K562 (cell line): ENCODE results near the gene MRGPRX3. TPM values are rescaled to one million over a fixed set of nuclear protein-coding genes. Genes with fewer than 3 reads are reported as not detected.

Source experiments
- CHD2 ChIP-seq: IDR thresholded peaks from 2 replicates; pipeline ENCODE4 v1.6.1; 2011; ENCODE audit warnings: low read depth, low read length
- CXXC5 ChIP-seq: fragments of 250-450 bp; sonication (Bioruptor Pico); IDR thresholded peaks from 2 replicates; pipeline ENCODE4 v1.8.0; 2022; ENCODE audit warnings: inconsistent platforms, mild to moderate bottlenecking, moderate library complexity
- DACH1 ChIP-seq: fragments of 450-650 bp; IDR thresholded peaks from 2 replicates; pipeline ENCODE4 v1.6.1; 2018; ENCODE audit not compliant: partially characterized antibody
- EGR1 ChIP-seq: fragments of 450-650 bp; conservative IDR thresholded peaks from 2 replicates; pipeline ENCODE4 v1.6.1; 2017; ENCODE audit warnings: mild to moderate bottlenecking
- EP400 ChIP-seq: fragments of 450-650 bp; IDR thresholded peaks from 2 replicates; pipeline ENCODE4 v1.6.1; 2017; ENCODE audit warnings: antibody characterized with exemption, mild to moderate bottlenecking, moderate library complexity
- EZH2 ChIP-seq: IDR thresholded peaks from 2 replicates; pipeline ENCODE4 v1.6.1; 2012; ENCODE audit warnings: low read depth, mild to moderate bottlenecking, inconsistent platforms, low read length, borderline replicate concordance
- FIP1L1 ChIP-seq: fragments of 200-400 bp; formaldehyde crosslinking; IDR thresholded peaks from 2 replicates; pipeline ENCODE4 v1.6.1; 2018; ENCODE audit warnings: mild to moderate bottlenecking, low read depth, low read length; ENCODE audit not compliant: poor library complexity, severe bottlenecking
- GATAD2B ChIP-seq: fragments of 450-650 bp; IDR thresholded peaks from 2 replicates; pipeline ENCODE4 v1.6.1; 2017; ENCODE audit warnings: mild to moderate bottlenecking, borderline replicate concordance
- MNT ChIP-seq, 2 experiments: fragments of 450-650 bp; conservative IDR thresholded peaks; 2 replicates each; pipeline ENCODE4 v1.6.1; 2017; ENCODE audit warnings: mild to moderate bottlenecking in 2 of 2, moderate library complexity in 2 of 2
- NFE2L1 ChIP-seq: fragments of 450-650 bp; IDR thresholded peaks from 2 replicates; pipeline ENCODE4 v1.6.1; 2016; ENCODE audit warnings: missing genetic modification characterization, low read depth, mild to moderate bottlenecking, missing compliant biosample characterization, moderate library complexity, borderline replicate concordance
- POLR2A ChIP-seq: fragments of 450-650 bp; conservative IDR thresholded peaks from 2 replicates; pipeline ENCODE4 v1.6.1; 2016
- POLR2G ChIP-seq: fragments of 200-400 bp; formaldehyde crosslinking; IDR thresholded peaks from 2 replicates; pipeline ENCODE4 v1.6.1; 2017; ENCODE audit warnings: low read depth, mild to moderate bottlenecking, antibody characterized with exemption, low read length, moderate library complexity
- POLR3A ChIP-seq: IDR thresholded peaks from 2 replicates; pipeline ENCODE4 v1.6.1; 2011; ENCODE audit warnings: borderline replicate concordance, mild to moderate bottlenecking, moderate library complexity; ENCODE audit not compliant: insufficient read length, insufficient read depth; ENCODE audit errors: extremely low read depth
- RAD21 ChIP-seq, 2 experiments: fragments of 250-450 bp in 1 of 2; fragments of 450-650 bp in 1 of 2; sonication (Bioruptor Pico) in 1 of 2; formaldehyde crosslinking in 1 of 2; IDR thresholded peaks in 1 of 2; conservative IDR thresholded peaks in 1 of 2; 2 replicates each; pipeline versions ENCODE4 v1.4.0 to v1.8.0; 2020 to 2022; ENCODE audit warnings: mild to moderate bottlenecking in 2 of 2, moderate library complexity in 1 of 2
- RBFOX2 ChIP-seq: fragments of 200-400 bp; formaldehyde crosslinking; IDR thresholded peaks from 2 replicates; pipeline ENCODE4 v1.6.1; 2017; ENCODE audit warnings: low read depth, mild to moderate bottlenecking, low read length, moderate library complexity
- SIN3B ChIP-seq: fragments of 450-650 bp; IDR thresholded peaks from 2 replicates; pipeline ENCODE4 v1.6.1; 2017; ENCODE audit warnings: low read depth, mild to moderate bottlenecking, moderate library complexity
- SMARCA5 ChIP-seq: fragments of 450-650 bp; IDR thresholded peaks from 2 replicates; pipeline ENCODE4 v1.6.1; 2016
- SNAPC5 ChIP-seq: fragments of 250-450 bp; sonication (Bioruptor Pico); IDR thresholded peaks from 2 replicates; pipeline ENCODE4 v1.8.0; 2021; ENCODE audit warnings: moderate library complexity, mild to moderate bottlenecking, inconsistent platforms
- SP2 ChIP-seq: IDR thresholded peaks from 2 replicates; pipeline ENCODE4 v1.6.1; 2011; ENCODE audit warnings: mild to moderate bottlenecking, low read depth, low read length, moderate library complexity; ENCODE audit not compliant: poor library complexity, severe bottlenecking; ENCODE audit errors: extremely low read depth
- ZBTB33 ChIP-seq: sonication (generic); formaldehyde crosslinking; IDR thresholded peaks from 2 replicates; pipeline ENCODE4 v1.8.1; 2023; ENCODE audit warnings: mild to moderate bottlenecking, missing genetic modification reagents
- ZBTB5 ChIP-seq: fragments of 450-650 bp; IDR thresholded peaks from 2 replicates; pipeline ENCODE4 v1.6.1; 2017; ENCODE audit warnings: antibody characterized with exemption
- ZNF174 ChIP-seq: fragments of 250-450 bp; sonication (Bioruptor Pico); IDR thresholded peaks from 2 replicates; pipeline ENCODE4 v1.4.0; 2020; ENCODE audit warnings: mild to moderate bottlenecking
- ZNF175 ChIP-seq: fragments of 200-800 bp; sonication (Bioruptor generic); IDR thresholded peaks from 2 replicates; pipeline ENCODE4 v1.6.1; 2016; ENCODE audit warnings: low read depth, mild to moderate bottlenecking, missing genetic modification characterization, missing compliant biosample characterization
- polyA plus RNA-seq, 8 experiments: library from polyadenylated mRNA; depleted of rRNA in 4 of 8; stranded (reverse) in 5 of 8; unstranded in 3 of 8; fragments of >200 nt; fragmentation: Nextera tagmentation in 2 of 8; fragmentation: Illumina TruSeq in 1 of 8; extraction: Ambion mirVana in 2 of 8; extraction: Trizol in 1 of 8; gene quantifications; 2 replicates each; pipeline versions ENCODE4 v1.2.1 to v1.2.3, GENCODE V29; 2011 to 2014; ENCODE audit warnings: inconsistent platforms in 1 of 8, missing spikeins in 1 of 8
- total RNA-seq, 7 experiments: library from RNA; depleted of rRNA in 6 of 7; stranded (reverse); fragments of >200 nt in 6 of 7; fragmentation: Illumina TruSeq in 2 of 7; extraction: Trizol in 2 of 7; gene quantifications; 2 replicates each; pipeline versions ENCODE4 v1.2.1 to v1.2.3, GENCODE V29; 2011 to 2021; ENCODE audit warnings: low replicate concordance in 1 of 7

MRGPRX3 gene
- total and polyA plus RNA-seq, 9 of the 15 experiments (the other 6 are each of a cell fraction or from before 2014, with no cell fraction given): not detected

- TF ChIP-seq MNT (conservative IDR thresholded peaks at IDR 0.05) (peak; percentile 68 to 90), ZBTB33 (CRISPR knock-in tag) (peak; percentile 93), DACH1 (peak; percentile 63), CXXC5 (CRISPR knock-in tag) (peak; percentile 91), CHD2 (peak; percentile 39; the same call in 1 of the 2 replicates), NFE2L1 (tag) (no peak), POLR2G (peak; percentile 95), EP400 (peak; percentile 93), SIN3B (peak; percentile 76; the same call in 1 of the 2 replicates), ZBTB5 (no peak), SP2 (peak; percentile 91), EZH2 (no peak), POLR2A (peak; percentile 90), SMARCA5 (no peak), POLR3A (no peak), RBFOX2 (peak; percentile 92), FIP1L1 (peak; percentile 64), ZNF174 (CRISPR knock-in tag) (no peak), ZNF175 (CRISPR knock-in tag) (no peak), SNAPC5 (CRISPR knock-in tag) (no peak), EGR1 (peak; percentile 29; the same call in 1 of the 2 replicates), RAD21 (CRISPR knock-in tag; conservative IDR thresholded peaks at IDR 0.05 in 1 of 2, IDR thresholded peaks at IDR 0.05 in 1 of 2) (peak in 1 of 2 experiments; percentile 35; a peak in 2 of 4 replicates), GATAD2B (peak; percentile 57; the same call in 1 of the 2 replicates)
Measured at GRCh38 chr11:18105802-18106574, 26.4 kb upstream of the MRGPRX3 start, which contains the start of gene SAAL1 (continued).
